ENCODE measurements around the gene CCPG1. TPM values are rescaled to one million over a fixed set of nuclear protein-coding genes. Genes with fewer than 3 reads are reported as not detected.
"Not testable (repeated sequence)": the region's sequence is repeated elsewhere in the genome, so short reads cannot be mapped to it uniquely, and the experiment has no call there.

The CCPG1 gene, protein sequence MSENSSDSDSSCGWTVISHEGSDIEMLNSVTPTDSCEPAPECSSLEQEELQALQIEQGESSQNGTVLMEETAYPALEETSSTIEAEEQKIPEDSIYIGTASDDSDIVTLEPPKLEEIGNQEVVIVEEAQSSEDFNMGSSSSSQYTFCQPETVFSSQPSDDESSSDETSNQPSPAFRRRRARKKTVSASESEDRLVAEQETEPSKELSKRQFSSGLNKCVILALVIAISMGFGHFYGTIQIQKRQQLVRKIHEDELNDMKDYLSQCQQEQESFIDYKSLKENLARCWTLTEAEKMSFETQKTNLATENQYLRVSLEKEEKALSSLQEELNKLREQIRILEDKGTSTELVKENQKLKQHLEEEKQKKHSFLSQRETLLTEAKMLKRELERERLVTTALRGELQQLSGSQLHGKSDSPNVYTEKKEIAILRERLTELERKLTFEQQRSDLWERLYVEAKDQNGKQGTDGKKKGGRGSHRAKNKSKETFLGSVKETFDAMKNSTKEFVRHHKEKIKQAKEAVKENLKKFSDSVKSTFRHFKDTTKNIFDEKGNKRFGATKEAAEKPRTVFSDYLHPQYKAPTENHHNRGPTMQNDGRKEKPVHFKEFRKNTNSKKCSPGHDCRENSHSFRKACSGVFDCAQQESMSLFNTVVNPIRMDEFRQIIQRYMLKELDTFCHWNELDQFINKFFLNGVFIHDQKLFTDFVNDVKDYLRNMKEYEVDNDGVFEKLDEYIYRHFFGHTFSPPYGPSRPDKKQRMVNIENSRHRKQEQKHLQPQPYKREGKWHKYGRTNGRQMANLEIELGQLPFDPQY
- polyA plus RNA-seq (2013) = 38.2 TPM

GRCh38 chr15:55408012-55408928 is at the start of gene CCPG1, which contains the start of gene PIERCE2:
Gene CCPG1 (minus strand): TSS chr15:55408359. CDS start chr15:55389424, 18,935 bp downstream.
Gene PIERCE2 (plus strand): TSS chr15:55408495. CDS start chr15:55408769, 274 bp downstream.
- CTCF ChIA-PET = interaction anchor here (0.6 to 4.5 kb wide), 17 partner anchors 12 to 1308 kb away, joined by 3 to 27 read pairs (median 4); partner anchors contain the start of genes PIGB and PIGBOS1
- Histone ChIP-seq H3K36me3 (ENCODE audit: control insufficient read depth in 4 of 4, insufficient read depth in 4 of 4, low read length in 3 of 4) (no peaks in the 10 kb centered on the region), H3K27ac (ENCODE audit: insufficient read depth in 1 of 2, low read depth in 1 of 2, low read length in 2 of 2, poor library complexity in 1 of 2, severe bottlenecking in 2 of 2) (peak within 1 kb of the TSS; percentile 56 to 91), H3K27me3 (replicated peaks in 2 of 5; ENCODE audit: control insufficient read depth in 4 of 5, insufficient read depth in 5 of 5, low read length in 4 of 5) (no peaks in the 10 kb centered on the region), H3K9me3 (ENCODE audit: control extremely low read depth in 1 of 5, control insufficient read depth in 4 of 5, insufficient read depth in 2 of 5, low read depth in 1 of 5, low read length in 4 of 5) (no peaks in the 10 kb centered on the region), H3K4me3 (ENCODE audit: control insufficient read depth in 1 of 7, extremely low read depth in 1 of 7, insufficient read depth in 4 of 7, low read depth in 2 of 7, low read length in 6 of 7) (peak within 1 kb of the TSS; percentile 76 to 95 (median 92)), H3K4me1 (ENCODE audit: control extremely low read depth in 1 of 4, control insufficient read depth in 4 of 4, insufficient read depth in 4 of 4, low read length in 3 of 4) (peaks cover 14 to 49% (median 32%) of the 10 kb centered on the region in 4 experiments)
- POLR2A ChIA-PET = interaction anchor here (0.7 to 1.4 kb wide), 6 partner anchors 9 to 92 kb away, joined by 3 to 5 read pairs (median 3); partner anchors contain the start of genes PIGB and PIGBOS1
- DNase-seq = peak; percentile 95 to 97 (median 96)
- WGBS (ENCODE audit: insufficient coverage) = under 1% methylated on average over 51 of the region's 70 CpGs

DNA sequence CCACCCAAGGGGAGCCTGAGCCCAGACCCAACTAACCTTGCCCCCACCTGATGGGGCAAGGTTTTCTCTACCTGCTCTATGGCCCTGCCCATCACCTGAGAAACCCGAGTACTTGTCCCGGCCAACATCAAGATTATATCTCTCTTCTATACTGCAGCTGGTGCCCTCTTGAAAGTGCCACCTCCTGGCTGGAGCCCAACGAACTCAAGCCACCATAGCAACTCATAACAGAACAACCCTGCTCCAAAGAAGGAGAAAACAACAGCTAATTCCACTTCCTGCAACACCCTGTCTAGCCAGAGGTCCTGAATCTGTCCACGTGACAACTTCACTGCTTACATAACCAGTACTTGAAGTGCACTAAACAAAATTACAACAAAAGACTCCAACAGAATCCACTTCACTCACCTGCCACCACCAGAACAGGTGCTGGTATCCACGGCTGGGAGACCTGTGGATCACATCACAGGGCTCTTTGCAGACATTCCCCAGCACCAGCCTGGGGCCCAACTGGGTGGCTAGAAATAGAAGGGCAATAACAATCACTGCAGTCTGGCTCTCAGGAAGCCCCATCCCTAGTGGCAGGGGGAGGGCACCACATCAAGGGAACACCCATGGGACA is 49.4 kb upstream of the CCPG1 start:
- Histone ChIP-seq H3K36me3 (ENCODE audit: control insufficient read depth in 4 of 4, insufficient read depth in 4 of 4, low read length in 3 of 4) (no peaks in the 10 kb centered on the region), H3K27me3 (replicated peaks in 2 of 5; ENCODE audit: control insufficient read depth in 4 of 5, insufficient read depth in 5 of 5, low read length in 4 of 5) (no peaks in the 10 kb centered on the region), H3K4me1 (ENCODE audit: control extremely low read depth in 1 of 4, control insufficient read depth in 4 of 4, insufficient read depth in 4 of 4, low read length in 3 of 4) (no peaks in the 10 kb centered on the region), H3K27ac (ENCODE audit: insufficient read depth in 1 of 2, low read depth in 1 of 2, low read length in 2 of 2, poor library complexity in 1 of 2, severe bottlenecking in 2 of 2) (no peak overlapping the region), H3K4me3 (ENCODE audit: control insufficient read depth in 1 of 7, extremely low read depth in 1 of 7, insufficient read depth in 4 of 7, low read depth in 2 of 7, low read length in 6 of 7) (no peak overlapping the region), H3K9me3 (ENCODE audit: control extremely low read depth in 1 of 5, control insufficient read depth in 4 of 5, insufficient read depth in 2 of 5, low read depth in 1 of 5, low read length in 4 of 5) (peaks cover 0 to 18% (median 6%) of the 10 kb centered on the region in 5 experiments)
- CTCF ChIA-PET = interaction anchor here (1.5 kb wide), 1 partner anchor 186 kb away, joined by 3 read pairs; no protein-coding TSS in a partner anchor
- no peak for DNase-seq
- POLR2A ChIA-PET = no interaction called here
- WGBS (ENCODE audit: insufficient coverage) = 97% methylated on average over 4 of the region's 5 CpGs

- H3K4me3 ChIP-seq (ENCODE audit: control insufficient read depth in 1 of 7, extremely low read depth in 1 of 7, insufficient read depth in 4 of 7, low read depth in 2 of 7, low read length in 6 of 7); POLR2A ChIA-PET; DNase-seq; H3K9me3 ChIP-seq (ENCODE audit: control extremely low read depth in 1 of 5, control insufficient read depth in 4 of 5, insufficient read depth in 2 of 5, low read depth in 1 of 5, low read length in 4 of 5); H3K27me3 ChIP-seq (replicated peaks in 2 of 5; ENCODE audit: control insufficient read depth in 4 of 5, insufficient read depth in 5 of 5, low read length in 4 of 5); H3K36me3 ChIP-seq (ENCODE audit: control insufficient read depth in 4 of 4, insufficient read depth in 4 of 4, low read length in 3 of 4); H3K4me1 ChIP-seq (ENCODE audit: control extremely low read depth in 1 of 4, control insufficient read depth in 4 of 4, insufficient read depth in 4 of 4, low read length in 3 of 4); H3K27ac ChIP-seq (ENCODE audit: insufficient read depth in 1 of 2, low read depth in 1 of 2, low read length in 2 of 2, poor library complexity in 1 of 2, severe bottlenecking in 2 of 2); CTCF ChIA-PET: not testable (repeated sequence)
- WGBS (ENCODE audit: insufficient coverage) = 88% methylated on average over 4 of the region's 19 CpGs
Measured at GRCh38 chr15:55447030-55447394, 38.9 kb upstream of the CCPG1 start.

DNA sequence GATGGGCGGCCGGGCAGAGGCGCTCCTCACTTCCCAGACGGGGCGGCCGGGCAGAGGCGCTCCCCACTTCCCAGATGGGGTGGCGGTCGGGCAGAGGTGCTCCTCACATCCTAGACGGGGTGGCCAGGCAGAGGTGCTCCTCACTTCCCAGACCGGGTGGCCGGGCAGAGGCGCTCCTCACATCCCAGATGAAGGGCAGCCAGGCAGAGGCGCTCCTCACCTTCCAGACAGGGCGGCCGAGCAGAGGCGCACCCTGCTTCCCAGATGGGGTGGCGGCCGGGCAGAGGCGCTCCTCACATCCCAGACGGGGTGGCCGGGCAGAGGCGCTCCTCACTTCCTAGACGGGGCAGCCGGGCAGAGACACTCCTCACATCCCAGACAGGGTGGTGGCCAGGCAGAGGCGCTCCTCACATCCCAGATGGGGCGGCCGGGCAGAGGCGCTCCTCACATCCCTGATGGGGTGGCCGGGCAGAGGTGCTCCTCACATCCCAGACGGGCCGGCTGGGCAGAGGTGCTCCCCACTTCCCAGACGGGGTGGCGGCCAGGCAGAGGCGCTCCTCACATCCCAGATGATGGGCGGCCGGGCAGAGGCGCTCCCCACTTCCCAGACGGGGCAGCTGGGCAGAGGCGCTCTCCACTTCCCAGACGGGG is 38.3 kb upstream of the CCPG1 start:
- H3K4me3 ChIP-seq (ENCODE audit: control insufficient read depth in 1 of 7, extremely low read depth in 1 of 7, insufficient read depth in 4 of 7, low read depth in 2 of 7, low read length in 6 of 7); CTCF ChIA-PET; DNase-seq; H3K9me3 ChIP-seq (ENCODE audit: control extremely low read depth in 1 of 5, control insufficient read depth in 4 of 5, insufficient read depth in 2 of 5, low read depth in 1 of 5, low read length in 4 of 5); H3K27me3 ChIP-seq (replicated peaks in 2 of 5; ENCODE audit: control insufficient read depth in 4 of 5, insufficient read depth in 5 of 5, low read length in 4 of 5); H3K36me3 ChIP-seq (ENCODE audit: control insufficient read depth in 4 of 4, insufficient read depth in 4 of 4, low read length in 3 of 4); H3K4me1 ChIP-seq (ENCODE audit: control extremely low read depth in 1 of 4, control insufficient read depth in 4 of 4, insufficient read depth in 4 of 4, low read length in 3 of 4); H3K27ac ChIP-seq (ENCODE audit: insufficient read depth in 1 of 2, low read depth in 1 of 2, low read length in 2 of 2, poor library complexity in 1 of 2, severe bottlenecking in 2 of 2); POLR2A ChIA-PET: not testable (repeated sequence)
- 95% methylated on average over 28 of the region's 41 CpGs for WGBS (ENCODE audit: insufficient coverage)

DNA sequence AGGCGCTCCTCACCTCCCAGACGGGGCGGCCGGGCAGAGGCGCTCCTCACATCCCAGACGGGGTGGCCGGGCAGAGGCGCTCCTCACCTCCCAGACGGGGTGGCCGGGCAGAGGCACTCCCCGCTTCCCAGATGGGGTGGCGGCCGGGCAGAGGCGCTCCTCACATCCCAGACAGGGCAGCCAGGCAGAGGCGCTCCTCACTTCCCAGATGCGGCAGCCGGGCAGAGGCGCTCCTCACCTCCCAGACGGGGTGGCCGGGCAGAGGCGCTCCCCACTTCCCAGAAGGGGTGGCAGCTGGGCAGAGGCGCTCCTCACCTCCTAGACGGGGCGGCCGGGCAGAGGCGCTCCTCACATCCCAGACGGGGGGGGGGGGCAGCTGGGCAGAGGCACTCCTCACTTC is 37.8 kb upstream of the CCPG1 start:
- POLR2A ChIA-PET; H3K4me1 ChIP-seq (ENCODE audit: control extremely low read depth in 1 of 4, control insufficient read depth in 4 of 4, insufficient read depth in 4 of 4, low read length in 3 of 4); CTCF ChIA-PET; H3K27me3 ChIP-seq (replicated peaks in 2 of 5; ENCODE audit: control insufficient read depth in 4 of 5, insufficient read depth in 5 of 5, low read length in 4 of 5); DNase-seq; H3K9me3 ChIP-seq (ENCODE audit: control extremely low read depth in 1 of 5, control insufficient read depth in 4 of 5, insufficient read depth in 2 of 5, low read depth in 1 of 5, low read length in 4 of 5); H3K36me3 ChIP-seq (ENCODE audit: control insufficient read depth in 4 of 4, insufficient read depth in 4 of 4, low read length in 3 of 4); H3K4me3 ChIP-seq (ENCODE audit: control insufficient read depth in 1 of 7, extremely low read depth in 1 of 7, insufficient read depth in 4 of 7, low read depth in 2 of 7, low read length in 6 of 7); H3K27ac ChIP-seq (ENCODE audit: insufficient read depth in 1 of 2, low read depth in 1 of 2, low read length in 2 of 2, poor library complexity in 1 of 2, severe bottlenecking in 2 of 2): not testable (repeated sequence)
- WGBS (ENCODE audit: insufficient coverage) = 91% methylated on average over 15 of the region's 27 CpGs

DNA sequence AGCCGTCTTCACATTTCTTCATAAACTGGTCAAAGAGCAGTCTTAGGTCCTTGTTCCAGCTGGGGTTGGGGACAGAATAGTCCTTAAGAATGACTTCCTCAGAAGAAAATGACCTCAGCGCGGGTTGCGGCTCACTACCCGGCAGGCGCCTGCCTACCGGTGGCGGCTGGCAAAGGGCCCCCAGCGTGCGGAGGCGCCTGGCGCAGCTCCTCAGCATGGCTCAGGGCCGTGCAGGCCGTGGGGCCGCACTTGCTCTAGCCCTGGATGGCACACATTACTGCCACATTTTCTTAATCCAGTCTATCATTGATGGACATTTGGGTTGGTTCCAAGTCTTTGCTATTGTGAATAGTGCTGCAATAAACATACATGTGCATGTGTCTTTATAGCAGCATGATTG is 35.0 kb upstream of the CCPG1 start:
- H3K4me3 ChIP-seq (ENCODE audit: control insufficient read depth in 1 of 7, extremely low read depth in 1 of 7, insufficient read depth in 4 of 7, low read depth in 2 of 7, low read length in 6 of 7); H3K27me3 ChIP-seq (replicated peaks in 2 of 5; ENCODE audit: control insufficient read depth in 4 of 5, insufficient read depth in 5 of 5, low read length in 4 of 5); H3K9me3 ChIP-seq (ENCODE audit: control extremely low read depth in 1 of 5, control insufficient read depth in 4 of 5, insufficient read depth in 2 of 5, low read depth in 1 of 5, low read length in 4 of 5); DNase-seq; H3K27ac ChIP-seq (ENCODE audit: insufficient read depth in 1 of 2, low read depth in 1 of 2, low read length in 2 of 2, poor library complexity in 1 of 2, severe bottlenecking in 2 of 2); CTCF ChIA-PET; H3K4me1 ChIP-seq (ENCODE audit: control extremely low read depth in 1 of 4, control insufficient read depth in 4 of 4, insufficient read depth in 4 of 4, low read length in 3 of 4); POLR2A ChIA-PET; H3K36me3 ChIP-seq (ENCODE audit: control insufficient read depth in 4 of 4, insufficient read depth in 4 of 4, low read length in 3 of 4): not testable (repeated sequence)
- WGBS (ENCODE audit: insufficient coverage) = 78% methylated on average over 6 of the region's 15 CpGs
